Umbilical cord (tissue), 2 donors: ENCODE results near the gene CHMP3. TPM values are rescaled to one million over a fixed set of nuclear protein-coding genes. Genes with fewer than 3 reads are reported as not detected.

ENCODE experiments used
- DNase-seq: peaks from one replicate; pipeline ENCODE4 v3.0.0-alpha.2; 2015; ENCODE audit warnings: low spot score
- total RNA-seq: library from RNA; depleted of rRNA; stranded (reverse); fragments of >200 nt; gene quantifications from one replicate; pipeline ENCODE4 v1.2.3, GENCODE V29; 2014; ENCODE audit warnings: low replicate concordance; ENCODE audit not compliant: insufficient read depth

Gene CHMP3
- total RNA-seq, 1 donor from 2014 or later = 121 TPM

DNA sequence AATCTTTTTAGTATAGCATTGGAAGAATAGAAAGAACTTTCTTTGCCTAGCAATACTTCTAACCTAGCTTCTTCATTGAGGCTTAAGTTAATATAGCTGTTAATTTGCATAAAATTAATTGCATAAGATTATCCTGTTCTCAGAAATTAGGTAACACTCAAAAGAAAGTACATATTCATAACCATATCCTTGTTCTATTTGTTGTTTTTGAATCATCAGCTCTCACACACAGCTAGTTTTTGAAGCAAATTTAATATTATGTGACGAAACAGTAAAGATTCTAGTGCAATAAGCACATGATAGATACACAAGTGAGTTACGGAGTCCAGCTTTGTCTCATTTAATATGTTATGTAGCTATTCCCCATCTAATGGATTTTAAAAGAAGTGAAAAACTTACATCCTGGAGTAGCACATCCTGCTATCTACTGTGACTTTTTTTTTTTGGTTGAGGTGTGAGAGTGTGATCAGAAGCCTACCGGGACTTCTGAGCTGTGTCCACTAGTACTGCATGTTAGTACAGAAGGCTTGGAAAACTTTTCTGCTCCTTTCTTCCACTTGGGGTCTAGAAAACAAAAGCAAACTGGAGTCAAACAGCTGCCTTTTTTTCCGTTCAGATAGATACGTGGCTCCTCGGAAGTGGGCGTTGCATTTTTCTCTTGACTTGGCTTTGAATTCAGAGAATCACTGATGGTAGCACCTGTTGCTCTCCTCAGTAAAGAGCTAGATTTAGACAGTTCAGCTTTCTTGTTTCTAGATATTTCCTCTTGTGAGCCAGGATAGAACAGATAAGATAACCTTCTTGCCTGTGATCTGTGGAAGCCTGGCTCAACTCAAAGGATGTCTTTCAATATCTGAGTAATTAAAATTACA is 94.8 kb downstream of the CHMP3 start:
- DNase-seq = no peak

DNA sequence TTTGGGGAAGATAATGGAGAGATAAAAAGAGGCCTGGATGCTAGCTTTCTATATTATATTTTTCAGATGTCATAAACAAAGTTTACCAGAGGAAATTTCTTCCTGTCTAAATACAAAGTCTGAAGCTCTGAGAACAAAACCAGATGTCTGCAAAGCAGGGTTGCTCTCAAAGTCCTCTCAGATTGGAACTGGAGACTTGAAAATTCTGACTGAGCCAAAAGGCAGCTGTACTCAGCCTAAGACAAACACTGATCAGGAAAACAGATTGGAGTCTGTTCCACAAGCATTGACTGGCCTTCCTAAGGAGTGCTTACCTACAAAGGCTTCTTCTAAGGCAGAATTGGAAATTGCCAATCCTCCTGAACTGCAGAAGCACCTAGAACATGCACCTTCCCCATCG is 96.9 kb downstream of the CHMP3 start:
- no peak for DNase-seq

DNA sequence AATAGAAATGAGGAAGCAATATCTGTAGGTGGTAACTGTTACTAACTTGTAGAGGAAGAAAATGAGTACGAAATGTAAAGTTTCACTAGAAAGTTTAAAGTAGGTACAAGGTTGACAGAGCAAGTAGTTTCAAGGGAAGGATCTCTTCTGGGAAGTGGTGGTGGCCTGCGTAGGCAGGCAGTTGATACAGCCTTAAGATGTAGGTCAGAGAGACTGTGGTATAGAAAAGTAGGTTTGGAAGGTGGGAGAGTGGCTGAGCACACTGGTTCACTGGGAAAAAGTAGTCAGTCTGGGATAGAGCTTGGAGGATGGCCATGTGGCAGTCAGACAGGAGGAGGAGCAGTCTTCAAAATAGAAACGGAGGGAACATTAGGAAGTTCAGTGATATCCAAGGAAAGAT is 98.6 kb downstream of the CHMP3 start:
- DNase-seq = no peak

DNA sequence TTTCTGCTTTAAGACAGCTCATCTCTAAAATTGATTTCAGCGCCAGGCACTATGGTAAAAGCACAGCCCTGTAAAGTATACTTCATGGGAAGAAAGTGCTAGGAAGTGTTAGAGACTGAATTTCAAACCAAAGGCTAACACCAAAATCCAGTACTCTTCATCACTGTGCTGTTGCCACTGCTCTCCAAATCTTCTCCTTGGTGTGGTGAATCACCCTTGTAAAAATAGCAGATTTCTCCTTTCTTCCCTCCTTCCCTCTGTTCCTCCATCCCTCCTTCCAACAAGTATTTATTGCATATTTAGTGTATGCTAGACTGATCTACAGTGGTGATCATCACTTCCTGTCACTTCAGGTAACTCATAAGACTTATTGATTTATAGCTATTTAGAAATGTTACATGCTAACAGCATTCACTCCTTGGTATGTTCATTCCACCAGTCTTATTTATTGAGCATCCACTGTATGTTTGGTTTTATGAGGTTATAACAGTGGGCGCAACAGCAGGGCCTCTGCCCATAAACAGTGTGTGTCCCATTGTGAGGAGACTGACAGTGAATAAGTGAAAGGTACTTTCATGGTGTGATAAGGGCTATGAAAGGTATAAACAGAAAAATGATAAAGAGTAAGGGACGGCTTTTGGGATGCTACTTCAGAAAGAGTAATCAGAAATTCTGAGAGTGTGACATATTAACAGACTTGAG is 102.0 kb downstream of the CHMP3 start:
- DNase-seq = no peak

DNA sequence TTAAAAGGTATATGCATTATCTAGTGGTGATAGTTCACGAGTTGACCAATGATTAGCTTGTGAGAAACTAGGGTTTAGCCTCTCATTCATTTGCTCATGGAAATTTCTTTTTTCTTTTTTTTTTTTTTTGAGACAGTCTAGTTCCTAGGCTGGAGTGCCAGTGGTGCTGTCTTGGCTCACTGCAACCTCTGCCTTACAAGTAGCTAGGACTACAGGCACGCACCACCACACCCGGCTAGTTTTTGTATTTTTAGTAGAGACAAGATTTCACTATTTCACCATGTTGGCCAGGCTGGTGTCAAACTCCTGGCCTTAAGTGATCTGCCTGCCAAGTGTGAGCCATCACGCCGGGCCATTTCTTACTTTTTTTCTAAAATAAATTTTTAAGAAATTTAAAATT is 108.1 kb downstream of the CHMP3 start:
- no peak for DNase-seq

DNA sequence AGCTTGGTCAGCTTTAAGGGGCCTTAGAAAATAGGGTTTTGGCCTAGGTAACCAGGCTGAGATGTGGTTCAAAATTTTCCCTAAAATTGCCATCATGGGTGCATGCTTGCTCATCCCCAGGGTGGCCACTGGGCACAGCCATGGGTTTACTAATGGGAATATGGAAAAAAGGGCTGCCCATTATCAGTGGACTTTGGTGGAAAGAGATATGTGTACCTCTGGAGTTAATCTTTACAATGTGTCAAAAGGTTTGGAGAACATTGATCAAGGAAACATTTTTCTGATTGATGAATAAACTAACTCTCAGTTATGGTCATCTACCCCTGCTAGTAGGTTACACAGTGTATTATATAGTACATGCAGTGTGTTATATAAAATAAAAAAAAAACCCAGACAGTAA is 109.0 kb downstream of the CHMP3 start:
- no peak for DNase-seq

DNA sequence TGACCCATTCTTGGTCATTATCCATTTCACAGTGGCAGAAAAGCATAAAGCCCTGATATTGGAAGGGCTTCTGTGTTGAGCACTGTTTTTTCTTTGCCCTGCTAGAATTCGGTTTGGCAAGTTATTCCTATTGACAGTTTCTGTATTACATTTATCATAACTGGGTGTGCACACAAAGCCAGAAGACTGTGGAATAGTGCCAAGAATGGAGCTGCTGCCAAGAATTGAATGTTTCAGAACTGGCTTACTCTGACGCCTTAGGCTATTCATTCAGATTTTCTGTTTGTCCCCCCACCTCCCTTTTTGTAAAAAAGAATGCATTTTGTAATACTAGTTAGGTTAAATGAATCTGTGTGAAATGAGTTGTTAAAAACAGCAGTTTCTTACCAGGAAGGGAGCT is 109.4 kb downstream of the CHMP3 start:
- peak; percentile 80 for DNase-seq

Other genes starting within 250 kb of the CHMP3 start
- 4.1 TPM for gene REEP1, start 225.8 kb downstream of the CHMP3 start, total RNA-seq
- gene KDM3A, start 122.1 kb downstream of the CHMP3 start, total RNA-seq = 46.2 TPM
- gene RNF103, start 60.4 kb upstream of the CHMP3 start, total RNA-seq = 37.8 TPM
- 36.1 TPM for gene RMND5A, start 156.8 kb upstream of the CHMP3 start, total RNA-seq
- 10.6 TPM for gene CD8A, start 227.5 kb upstream of the CHMP3 start, total RNA-seq